NOMO-1 treated with dmso at 0.1 percent for 144 hours (cell line): ENCODE data around the gene TMEM14A.

Source experiments
- DNase-seq: peaks from one replicate; lab custom pipeline; 2025; ENCODE audit not compliant: unreplicated experiment; lab: John Stamatoyannopoulos, UW

The TMEM14A gene

DNA sequence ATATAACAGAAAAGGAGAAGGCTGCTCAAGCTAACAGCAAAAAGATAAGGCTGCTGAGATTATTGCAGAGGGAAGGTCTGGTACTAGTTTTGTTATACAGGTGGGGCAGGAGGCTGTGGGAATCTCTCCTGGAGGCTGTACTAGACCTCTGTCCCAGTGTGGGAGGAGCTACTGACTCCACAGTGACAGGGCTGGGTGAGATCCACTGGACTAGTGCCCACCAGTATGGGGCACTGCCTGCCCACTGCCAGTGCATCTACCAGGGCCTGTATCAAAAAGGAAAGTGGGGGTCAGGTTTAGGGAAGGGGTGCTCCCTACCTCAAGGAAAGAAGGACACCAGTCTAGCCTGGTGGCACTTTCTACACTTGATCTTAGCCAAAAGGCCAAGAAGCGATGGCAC, 62.3 kb downstream of the TMEM14A start:
- DNase-seq: no peak

DNA sequence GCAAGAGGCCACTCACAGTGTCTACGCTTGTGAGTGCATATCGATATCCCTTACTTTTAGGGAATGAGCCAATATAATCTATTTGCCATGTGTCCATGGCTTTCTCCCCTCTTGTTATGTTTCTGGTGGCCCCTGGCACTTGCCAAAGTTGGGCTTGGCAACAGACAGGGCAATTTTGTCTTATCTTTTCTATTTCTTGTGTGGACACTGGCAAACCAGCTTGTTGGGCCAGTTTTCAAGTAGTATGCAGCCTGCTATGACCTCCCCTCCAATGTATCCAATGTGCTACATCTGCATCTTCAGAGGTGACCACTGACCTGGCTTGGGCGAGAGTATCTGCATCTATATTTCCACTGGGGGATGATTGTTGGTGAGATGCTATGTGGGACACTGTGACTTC, 63.2 kb downstream of the TMEM14A start:
- no peak for DNase-seq

DNA sequence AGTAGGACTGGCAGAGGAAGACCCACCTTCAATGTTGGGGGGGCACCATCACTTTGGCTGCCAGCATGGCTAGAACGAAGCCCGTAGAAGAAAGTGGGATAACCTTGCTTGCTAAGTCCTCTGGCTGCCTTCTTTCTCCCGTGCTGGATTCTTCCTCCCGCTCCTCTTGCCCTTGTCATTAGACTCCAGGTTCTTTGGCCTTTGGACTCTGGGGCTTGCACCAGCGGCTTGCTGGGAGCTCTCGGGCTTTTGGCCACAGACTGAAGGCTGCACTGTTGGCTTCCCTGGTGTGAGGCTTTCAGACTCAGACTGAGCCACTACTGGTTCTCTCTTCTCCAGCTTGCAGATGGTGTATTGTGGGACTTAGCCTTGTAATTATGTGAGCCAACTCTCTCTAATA, 64.2 kb downstream of the TMEM14A start:
- no peak for DNase-seq

DNA sequence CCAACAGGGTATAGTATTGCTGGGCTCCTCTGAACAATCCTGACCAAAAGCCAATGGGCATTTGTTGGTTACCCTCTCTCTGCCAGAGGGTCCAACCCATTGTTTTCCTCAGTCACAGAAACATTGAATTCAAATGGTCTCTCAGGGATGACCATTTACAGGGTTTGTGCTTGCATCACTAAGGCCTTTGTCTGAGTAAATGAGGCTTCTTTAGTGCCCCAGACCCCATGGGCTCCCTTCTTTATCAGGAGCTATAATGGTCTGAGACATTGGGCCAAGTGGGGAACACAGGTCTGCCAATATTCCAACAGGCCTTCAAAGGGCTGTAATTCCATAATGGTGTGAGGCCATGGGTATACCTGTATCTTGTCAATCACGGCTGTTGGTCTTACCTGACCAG, 65.2 kb downstream of the TMEM14A start:
- no peak for DNase-seq
